HepG2 (cell line): Measurements from ENCODE around the gene ANO4. TPM values are rescaled to one million over a fixed set of nuclear protein-coding genes. Genes with fewer than 3 reads are reported as not detected.

Experiments
- ATAC-seq: fragments of 200-7000 bp; cut with Tn5 transposase; 3 replicates; pipeline ENCODE4 v1.9.1; 2020; ENCODE audit warnings: mild to moderate bottlenecking, moderate library complexity
- BruUV-seq: library from RNA; stranded (reverse); fragments of 400-500 nt; replicated peaks from 2 replicates; lab custom pipeline; 2021; lab: Mats Ljungman, UMichigan
- CTCF ChIA-PET: fragments of 300-600 bp; formaldehyde crosslinking; extraction: SDS; loops from one replicate; lab custom pipeline; 2021; ENCODE audit warnings: low total read pairs, inconsistent platforms, low intra/inter-chr PET ratio; lab: Yijun Ruan, JAX
- POLR2A ChIA-PET: fragments of 350-600 bp; sonication (Branson Sonifier 250); formaldehyde crosslinking; loops from one replicate; lab custom pipeline; 2020; ENCODE audit warnings: antibody characterized with exemption, inconsistent platforms; lab: Yijun Ruan, JAX
- DNase-seq: peaks from one replicate; pipeline ENCODE4 v3.0.0-alpha.2; 2015; ENCODE audit warnings: low spot score
- FAIRE-seq: peaks from 3 replicates; lab custom pipeline; 2011; peaks lifted over from hg19 to GRCh38; lab: Jason Lieb, UNC
- H2AFZ ChIP-seq: one replicate; pipeline ENCODE4 v1.6.1; 2011; ENCODE audit warnings: low read length, inconsistent platforms
- H3K27ac ChIP-seq: fragments of 300-600 bp; 3 replicates; pipeline ENCODE4 v1.8.0; 2011; ENCODE audit warnings: mixed run types, mild to moderate bottlenecking, mixed read lengths, low read length, inconsistent platforms; ENCODE audit not compliant: insufficient read depth; ENCODE audit errors: extremely low read length
- H3K27me3 ChIP-seq, 2 experiments: fragments of 200-600 bp in 1 of 2; 2 replicates in 1 of 2; 3 replicates in 1 of 2; pipeline versions ENCODE4 v1.6.0 to v1.8.0; 2011; ENCODE audit warnings: low read length in 2 of 2, mild to moderate bottlenecking in 2 of 2, moderate library complexity in 2 of 2, inconsistent platforms in 1 of 2; ENCODE audit not compliant: insufficient read depth in 2 of 2, control insufficient read depth in 1 of 2
- H3K36me3 ChIP-seq, 2 experiments: fragments of 200-600 bp in 1 of 2; replicated peaks in 1 of 2; 2 replicates in 1 of 2; 3 replicates in 1 of 2; pipeline versions ENCODE4 v1.5.1 to v1.8.0; 2011; ENCODE audit warnings: low read length in 2 of 2, inconsistent platforms in 1 of 2; ENCODE audit not compliant: insufficient read depth in 2 of 2, control insufficient read depth in 1 of 2
- H3K4me1 ChIP-seq: 2 replicates; pipeline ENCODE4 v1.5.1; 2012; ENCODE audit warnings: low read length, inconsistent platforms; ENCODE audit not compliant: insufficient read depth
- H3K4me2 ChIP-seq: 2 replicates; pipeline ENCODE4 v1.6.0; 2011; ENCODE audit warnings: low read depth, low read length, inconsistent platforms
- H3K4me3 ChIP-seq, 3 experiments: fragments of 200-600 bp in 1 of 3; sonication (generic), shearing (Covaris generic) in 1 of 3; replicated peaks in 1 of 3; 2 replicates each; pipeline ENCODE4 v1.5.1; 2011 to 2016; ENCODE audit warnings: low read length in 3 of 3, inconsistent platforms in 2 of 3, low read depth in 2 of 3, mild to moderate bottlenecking in 2 of 3, control low read depth in 1 of 3, mixed read lengths in 1 of 3; ENCODE audit not compliant: insufficient read depth in 1 of 3
- H3K79me2 ChIP-seq: one replicate; pipeline ENCODE4 v1.6.1; 2011; ENCODE audit warnings: low read length, inconsistent platforms; ENCODE audit not compliant: insufficient read depth
- H3K9ac ChIP-seq: 2 replicates; pipeline ENCODE4 v1.6.0; 2011; ENCODE audit warnings: mild to moderate bottlenecking, low read depth, low read length, inconsistent platforms; ENCODE audit not compliant: insufficient read depth
- H3K9me3 ChIP-seq: 2 replicates; pipeline ENCODE4 v1.5.1; 2012; ENCODE audit warnings: mild to moderate bottlenecking, low read length
- H4K20me1 ChIP-seq: 2 replicates; pipeline ENCODE4 v1.6.0; 2011; ENCODE audit warnings: inconsistent platforms, mild to moderate bottlenecking, low read length, moderate library complexity; ENCODE audit not compliant: insufficient read depth
- BORCS8-MEF2B ChIP-seq: sonication (generic); formaldehyde crosslinking; IDR thresholded peaks from 2 replicates; pipeline ENCODE4 v1.8.0; 2022; ENCODE audit warnings: mild to moderate bottlenecking, missing genetic modification reagents
- DPF2 ChIP-seq: sonication (generic); formaldehyde crosslinking; IDR thresholded peaks from 2 replicates; pipeline ENCODE4 v1.4.0; 2020; ENCODE audit warnings: mild to moderate bottlenecking, low read depth, missing genetic modification reagents, borderline replicate concordance
- EEA1 ChIP-seq: sonication (generic); formaldehyde crosslinking; IDR thresholded peaks from 2 replicates; pipeline ENCODE4 v1.5.1; 2020; ENCODE audit warnings: mild to moderate bottlenecking, missing genetic modification reagents, borderline replicate concordance
- EP300 ChIP-seq, 3 experiments: sonication (generic) in 1 of 3; formaldehyde crosslinking in 1 of 3; IDR thresholded peaks; 2 replicates each; pipeline versions ENCODE4 v1.5.1 to v1.6.1; 2011 to 2020; ENCODE audit warnings: low read depth in 2 of 3, low read length in 2 of 3, borderline replicate concordance in 1 of 3, improper control_type of control experiment in 1 of 3, mild to moderate bottlenecking in 1 of 3, missing genetic modification reagents in 1 of 3, moderate library complexity in 1 of 3
- GTF3A ChIP-seq: sonication (generic); formaldehyde crosslinking; conservative IDR thresholded peaks from 2 replicates; pipeline ENCODE4 v1.4.0; 2020; ENCODE audit warnings: mild to moderate bottlenecking, missing genetic modification reagents
- JUN ChIP-seq: sonication (generic); formaldehyde crosslinking; IDR thresholded peaks from 2 replicates; pipeline ENCODE4 v1.4.0; 2020; ENCODE audit warnings: mild to moderate bottlenecking, missing genetic modification reagents
- KLF16 ChIP-seq, 2 experiments: sonication (generic) in 1 of 2; formaldehyde crosslinking in 1 of 2; IDR thresholded peaks; 2 replicates each; pipeline versions ENCODE4 v1.6.1 to v1.8.0; 2016 to 2023; ENCODE audit warnings: missing genetic modification reagents in 2 of 2, missing compliant biosample characterization in 1 of 2
- MTF2 ChIP-seq: sonication (generic); formaldehyde crosslinking; IDR thresholded peaks from 2 replicates; pipeline ENCODE4 v1.5.0; 2020; ENCODE audit warnings: missing genetic modification reagents, borderline replicate concordance
- NCOA2 ChIP-seq: sonication (generic); formaldehyde crosslinking; IDR thresholded peaks from 2 replicates; pipeline ENCODE4 v1.8.0; 2022; ENCODE audit warnings: inconsistent platforms
- RFX5 ChIP-seq: IDR thresholded peaks from 2 replicates; pipeline ENCODE4 v1.6.1; 2011; ENCODE audit warnings: low read depth, low read length, improper control_type of control experiment
- RXRB ChIP-seq: IDR thresholded peaks from 2 replicates; pipeline ENCODE4 v1.6.1; 2016; ENCODE audit warnings: borderline replicate concordance, missing genetic modification reagents, missing compliant biosample characterization
- ZFP1 ChIP-seq: IDR thresholded peaks from 2 replicates; pipeline ENCODE4 v1.6.1; 2016
- ZNF354B ChIP-seq: sonication (generic); formaldehyde crosslinking; IDR thresholded peaks from 2 replicates; pipeline ENCODE4 v1.8.0; 2022; ENCODE audit warnings: mild to moderate bottlenecking, missing genetic modification reagents
- ZZZ3 ChIP-seq: sonication (generic); formaldehyde crosslinking; IDR thresholded peaks from 2 replicates; pipeline ENCODE4 v1.4.0; 2020; ENCODE audit warnings: missing genetic modification reagents, mild to moderate bottlenecking, borderline replicate concordance
- WGBS: methylation state at CpG from one replicate; pipeline ENCODE4 v1.1.6; 2017; ENCODE audit warnings: low lambda C conversion rate; 5-methylcytosine and 5-hydroxymethylcytosine counted together
- in situ Hi-C: cut with HindIII; loops from 2 replicates; pipeline ENCODE4 v1.10.0; 2017; ENCODE audit warnings: low pct_unique_long_range_greater_than_20kb; ENCODE audit not compliant: extremely low pct_ligation_motif_present
- intact Hi-C: fragments of 100-400 bp; cut with micrococcal nuclease; formaldehyde crosslinking; loops from one replicate; pipeline ENCODE4 v1.10.0; 2022; ENCODE audit not compliant: unreplicated experiment
- polyA plus RNA-seq, 8 experiments: library from polyadenylated mRNA; depleted of rRNA in 3 of 8; stranded (reverse) in 7 of 8; unstranded in 1 of 8; fragments of >200 nt; fragmentation: Illumina TruSeq in 4 of 8; extraction: Trizol in 4 of 8; gene quantifications; 2 replicates each; pipeline versions ENCODE4 v1.2.1 to v1.2.3, GENCODE V29; 2011 to 2016; ENCODE audit warnings: low read depth in 4 of 8, missing spikeins in 1 of 8, mixed read lengths in 1 of 8; ENCODE audit not compliant: insufficient read depth in 1 of 8
- total RNA-seq, 5 experiments: library from RNA; depleted of rRNA; stranded (reverse); fragments of >200 nt; fragmentation: Illumina TruSeq; extraction: Trizol; gene quantifications; 2 replicates each; pipeline ENCODE4 v1.2.3, GENCODE V29; 2016; ENCODE audit warnings: low read depth in 1 of 5
- TF ChIP-seq, protein P1 (sequence below): sonication (generic); formaldehyde crosslinking; IDR thresholded peaks from 2 replicates; pipeline ENCODE4 v1.8.0; 2022; ENCODE audit warnings: low read depth, missing genetic modification reagents
- TF ChIP-seq, protein P2 (sequence below): sonication (generic); formaldehyde crosslinking; IDR thresholded peaks from 2 replicates; pipeline ENCODE4 v1.5.1; 2020; ENCODE audit warnings: mild to moderate bottlenecking, missing genetic modification reagents, borderline replicate concordance
- TF ChIP-seq, protein P3 (sequence below): sonication (generic); formaldehyde crosslinking; IDR thresholded peaks from 2 replicates; pipeline ENCODE4 v1.4.0; 2020; ENCODE audit warnings: missing genetic modification reagents, mild to moderate bottlenecking, borderline replicate concordance

The ANO4 gene
- total and polyA plus RNA-seq, 2 of the 13 experiments (the other 11 are each of a cell fraction or from before 2014, with no cell fraction given) = not detected

DNA sequence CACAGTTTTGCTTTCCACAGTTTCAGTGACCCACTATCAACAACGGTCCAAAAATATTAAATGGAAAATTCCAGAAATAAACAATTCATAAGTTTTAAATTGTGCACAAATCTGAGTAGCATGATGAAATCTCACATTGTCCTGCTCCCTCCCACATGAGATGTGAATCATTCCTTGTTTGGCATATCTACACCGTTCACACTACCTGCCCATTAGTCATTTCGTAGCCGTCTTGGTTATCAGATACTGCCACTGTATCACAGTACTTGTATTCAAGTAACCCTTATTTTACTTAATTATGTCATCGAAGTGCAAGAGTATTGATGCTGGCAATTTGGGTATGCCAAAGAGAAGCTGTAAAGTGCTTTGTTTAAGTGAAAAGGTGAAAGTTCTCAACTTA is 270.1 kb downstream of the ANO4 start:
- Histone ChIP-seq H3K9me3 (no peaks in the 10 kb centered on the region), H3K9ac (no peak overlapping the region), H3K4me1 (no peaks in the 10 kb centered on the region), H2AFZ (no peak overlapping the region), H3K4me3 (no peak overlapping the region), H3K4me2 (no peak overlapping the region), H3K27ac (no peak overlapping the region), H3K27me3 (no peaks in the 10 kb centered on the region), H3K79me2 (no peaks in the 10 kb centered on the region), H4K20me1 (no peaks in the 10 kb centered on the region), H3K36me3 (no peaks in the 10 kb centered on the region)
- no TSS peak for BruUV-seq
- TF ChIP-seq ZZZ3 (no peak), ZFP1 (no peak), JUN (CRISPR knock-in tag) (no peak), RXRB (CRISPR knock-in tag) (no peak), ZNF354B (no peak), EEA1 (no peak), EP300 (IDR thresholded peaks at IDR 0.05; ENCODE audit: low read depth in 2 of 2, low read length in 2 of 2) (no peak), EP300 (CRISPR knock-in tag; IDR thresholded peaks at IDR 0.05; ENCODE audit: borderline replicate concordance) (no peak), NCOA2 (no peak), BORCS8-MEF2B (CRISPR knock-in tag) (no peak), MTF2 (CRISPR knock-in tag) (no peak), GTF3A (CRISPR knock-in tag) (no peak), DPF2 (no peak), RFX5 (no peak), KLF16 (CRISPR knock-in tag; IDR thresholded peaks at IDR 0.05) (no peak)
- TF ChIP-seq, protein P1, sequence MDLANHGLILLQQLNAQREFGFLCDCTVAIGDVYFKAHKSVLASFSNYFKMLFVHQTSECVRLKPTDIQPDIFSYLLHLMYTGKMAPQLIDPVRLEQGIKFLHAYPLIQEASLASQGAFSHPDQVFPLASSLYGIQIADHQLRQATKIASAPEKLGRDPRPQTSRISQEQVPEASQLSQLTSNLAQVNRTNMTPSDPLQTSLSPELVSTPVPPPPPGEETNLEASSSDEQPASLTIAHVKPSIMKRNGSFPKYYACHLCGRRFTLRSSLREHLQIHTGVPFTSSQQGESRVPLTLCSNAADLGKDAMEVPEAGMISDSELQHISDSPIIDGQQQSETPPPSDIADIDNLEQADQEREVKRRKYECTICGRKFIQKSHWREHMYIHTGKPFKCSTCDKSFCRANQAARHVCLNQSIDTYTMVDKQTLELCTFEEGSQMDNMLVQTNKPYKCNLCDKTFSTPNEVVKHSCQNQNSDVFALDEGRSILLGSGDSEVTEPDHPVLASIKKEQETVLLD (CRISPR knock-in tag) = no peak
- TF ChIP-seq, protein P2, sequence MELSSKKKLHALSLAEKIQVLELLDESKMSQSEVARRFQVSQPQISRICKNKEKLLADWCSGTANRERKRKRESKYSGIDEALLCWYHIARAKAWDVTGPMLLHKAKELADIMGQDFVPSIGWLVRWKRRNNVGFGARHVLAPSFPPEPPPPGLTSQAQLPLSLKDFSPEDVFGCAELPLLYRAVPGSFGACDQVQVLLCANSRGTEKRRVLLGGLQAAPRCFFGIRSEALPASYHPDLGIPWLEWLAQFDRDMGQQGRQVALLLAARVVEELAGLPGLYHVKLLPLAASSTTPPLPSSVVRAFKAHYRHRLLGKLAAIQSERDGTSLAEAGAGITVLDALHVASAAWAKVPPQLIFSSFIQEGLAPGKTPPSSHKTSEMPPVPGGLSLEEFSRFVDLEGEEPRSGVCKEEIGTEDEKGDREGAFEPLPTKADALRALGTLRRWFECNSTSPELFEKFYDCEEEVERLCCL (CRISPR knock-in tag) = no peak
- TF ChIP-seq, protein P3, sequence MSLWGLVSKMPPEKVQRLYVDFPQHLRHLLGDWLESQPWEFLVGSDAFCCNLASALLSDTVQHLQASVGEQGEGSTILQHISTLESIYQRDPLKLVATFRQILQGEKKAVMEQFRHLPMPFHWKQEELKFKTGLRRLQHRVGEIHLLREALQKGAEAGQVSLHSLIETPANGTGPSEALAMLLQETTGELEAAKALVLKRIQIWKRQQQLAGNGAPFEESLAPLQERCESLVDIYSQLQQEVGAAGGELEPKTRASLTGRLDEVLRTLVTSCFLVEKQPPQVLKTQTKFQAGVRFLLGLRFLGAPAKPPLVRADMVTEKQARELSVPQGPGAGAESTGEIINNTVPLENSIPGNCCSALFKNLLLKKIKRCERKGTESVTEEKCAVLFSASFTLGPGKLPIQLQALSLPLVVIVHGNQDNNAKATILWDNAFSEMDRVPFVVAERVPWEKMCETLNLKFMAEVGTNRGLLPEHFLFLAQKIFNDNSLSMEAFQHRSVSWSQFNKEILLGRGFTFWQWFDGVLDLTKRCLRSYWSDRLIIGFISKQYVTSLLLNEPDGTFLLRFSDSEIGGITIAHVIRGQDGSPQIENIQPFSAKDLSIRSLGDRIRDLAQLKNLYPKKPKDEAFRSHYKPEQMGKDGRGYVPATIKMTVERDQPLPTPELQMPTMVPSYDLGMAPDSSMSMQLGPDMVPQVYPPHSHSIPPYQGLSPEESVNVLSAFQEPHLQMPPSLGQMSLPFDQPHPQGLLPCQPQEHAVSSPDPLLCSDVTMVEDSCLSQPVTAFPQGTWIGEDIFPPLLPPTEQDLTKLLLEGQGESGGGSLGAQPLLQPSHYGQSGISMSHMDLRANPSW (CRISPR knock-in tag) = no peak
- DNase-seq = no peak
- in situ Hi-C loops = no loop called here
- intact Hi-C loops = no loop called here
- ChIA-PET POLR2A (no interaction called here), CTCF (no interaction called here)
- no peak for FAIRE-seq
- no peak for ATAC-seq
- WGBS = 2% methylated on average over 5 of the region's 5 CpGs
